ENCODE measurements around the gene MGST1. TPM values are rescaled to one million over a fixed set of nuclear protein-coding genes. Genes with fewer than 3 reads are reported as not detected.

MGST1 gene
- polyA plus RNA-seq (2013, experiment 1 of 2), result 68.5 TPM
- polyA plus RNA-seq (2013, experiment 2 of 2), result 73.4 TPM

GRCh38 chr12:16347391-16348298, at the start of gene MGST1:
TSS of gene MGST1 (plus strand) at chr12:16347645. CDS start at chr12:16354253, 6,608 bp downstream.
- no peaks in the 10 kb centered on the region for H3K9me3 ChIP-seq (ENCODE audit: control insufficient read depth, low read length)
- H3K4me1 ChIP-seq (ENCODE audit: control insufficient read depth, insufficient read depth, low read length, poor library complexity, severe bottlenecking), result peaks cover 13% of the 10 kb centered on the region
- peak within 1 kb of the TSS; percentile 32 for H3K27ac ChIP-seq (ENCODE audit: low read depth, low read length, severe bottlenecking)
- peak within 1 kb of the TSS; percentile 49 for H3K4me3 ChIP-seq (ENCODE audit: extremely low read depth, insufficient read depth, low read length, poor library complexity, severe bottlenecking)
- 1% methylated on average over 15 to 18 of the region's 31 CpGs for WGBS, 2 experiments (ENCODE audit: insufficient coverage in 2 of 2)
- H3K36me3 ChIP-seq (ENCODE audit: control insufficient read depth, insufficient read depth, low read length), result no peaks in the 10 kb centered on the region

GRCh38 chr12:16299403-16299802, 48.0 kb upstream of the MGST1 start:
- no peak overlapping the region for H3K4me3 ChIP-seq (ENCODE audit: extremely low read depth, insufficient read depth, low read length, poor library complexity, severe bottlenecking)
- WGBS, 2 experiments (ENCODE audit: insufficient coverage in 2 of 2), result 86% methylated on average over 1 of the region's 2 CpGs; no CpG with 5 or more reads in 1 of the 2 experiments
- no peaks in the 10 kb centered on the region for H3K4me1 ChIP-seq (ENCODE audit: control insufficient read depth, insufficient read depth, low read length, poor library complexity, severe bottlenecking)

GRCh38 chr12:16300122-16300521, 47.3 kb upstream of the MGST1 start:
- H3K27ac ChIP-seq (ENCODE audit: low read depth, low read length, severe bottlenecking), result peak overlapping the region; percentile 30
- whole genome bisulfite sequencing, 2 experiments (ENCODE audit: insufficient coverage in 2 of 2), result 25 to 55% methylated on average over 1 of the region's 1 CpG
- no peaks in the 10 kb centered on the region for H3K4me1 ChIP-seq (ENCODE audit: control insufficient read depth, insufficient read depth, low read length, poor library complexity, severe bottlenecking)
- no peaks in the 10 kb centered on the region for H3K9me3 ChIP-seq (ENCODE audit: control insufficient read depth, low read length)
- H3K36me3 ChIP-seq (ENCODE audit: control insufficient read depth, insufficient read depth, low read length), result no peaks in the 10 kb centered on the region
- H3K4me3 ChIP-seq (ENCODE audit: extremely low read depth, insufficient read depth, low read length, poor library complexity, severe bottlenecking), result no peak overlapping the region

More at GRCh38 chr12:16299403-16299802, 48.0 kb upstream of the MGST1 start:
- Histone ChIP-seq H3K27ac (ENCODE audit: low read depth, low read length, severe bottlenecking) (no peak overlapping the region), H3K9me3 (ENCODE audit: control insufficient read depth, low read length) (no peaks in the 10 kb centered on the region), H3K36me3 (ENCODE audit: control insufficient read depth, insufficient read depth, low read length) (no peaks in the 10 kb centered on the region)

- Histone ChIP-seq H3K4me1 (ENCODE audit: control insufficient read depth, insufficient read depth, low read length, poor library complexity, severe bottlenecking) (no peaks in the 10 kb centered on the region), H3K27ac (ENCODE audit: low read depth, low read length, severe bottlenecking) (no peak overlapping the region), H3K9me3 (ENCODE audit: control insufficient read depth, low read length) (no peaks in the 10 kb centered on the region), H3K36me3 (ENCODE audit: control insufficient read depth, insufficient read depth, low read length) (no peaks in the 10 kb centered on the region), H3K4me3 (ENCODE audit: extremely low read depth, insufficient read depth, low read length, poor library complexity, severe bottlenecking) (no peak overlapping the region)
- no CpG with 5 or more reads among the region's 7 CpGs for WGBS, 2 experiments (ENCODE audit: insufficient coverage in 2 of 2)
These were observed 46.7 kb upstream of the MGST1 start for GRCh38 chr12:16300736-16301135.

GRCh38 chr12:16303939-16304338, 43.5 kb upstream of the MGST1 start:
- H3K27ac ChIP-seq (ENCODE audit: low read depth, low read length, severe bottlenecking), result no peak overlapping the region
- H3K36me3 ChIP-seq (ENCODE audit: control insufficient read depth, insufficient read depth, low read length), result no peaks in the 10 kb centered on the region
- no peaks in the 10 kb centered on the region for H3K4me1 ChIP-seq (ENCODE audit: control insufficient read depth, insufficient read depth, low read length, poor library complexity, severe bottlenecking)
- no peak overlapping the region for H3K4me3 ChIP-seq (ENCODE audit: extremely low read depth, insufficient read depth, low read length, poor library complexity, severe bottlenecking)
- 29 to 71% methylated on average over 1 of the region's 2 CpGs for WGBS, 2 experiments (ENCODE audit: insufficient coverage in 2 of 2)
- no peaks in the 10 kb centered on the region for H3K9me3 ChIP-seq (ENCODE audit: control insufficient read depth, low read length)

- Histone ChIP-seq H3K9me3 (ENCODE audit: control insufficient read depth, low read length) (no peaks in the 10 kb centered on the region), H3K36me3 (ENCODE audit: control insufficient read depth, insufficient read depth, low read length) (no peaks in the 10 kb centered on the region), H3K27ac (ENCODE audit: low read depth, low read length, severe bottlenecking) (no peak overlapping the region), H3K4me1 (ENCODE audit: control insufficient read depth, insufficient read depth, low read length, poor library complexity, severe bottlenecking) (no peaks in the 10 kb centered on the region), H3K4me3 (ENCODE audit: extremely low read depth, insufficient read depth, low read length, poor library complexity, severe bottlenecking) (no peak overlapping the region)
- 67 to 88% methylated on average over 1 to 2 of the region's 3 CpGs for WGBS, 2 experiments (ENCODE audit: insufficient coverage in 2 of 2)
These were observed 39.5 kb upstream of the MGST1 start for GRCh38 chr12:16307856-16308475.

- Histone ChIP-seq H3K4me1 (ENCODE audit: control insufficient read depth, insufficient read depth, low read length, poor library complexity, severe bottlenecking) (no peaks in the 10 kb centered on the region), H3K27ac (ENCODE audit: low read depth, low read length, severe bottlenecking) (no peak overlapping the region), H3K4me3 (ENCODE audit: extremely low read depth, insufficient read depth, low read length, poor library complexity, severe bottlenecking) (no peak overlapping the region), H3K9me3 (ENCODE audit: control insufficient read depth, low read length) (no peaks in the 10 kb centered on the region), H3K36me3 (ENCODE audit: control insufficient read depth, insufficient read depth, low read length) (no peaks in the 10 kb centered on the region)
- 75% methylated on average over 1 of the region's 1 CpG; no CpG with 5 or more reads in 1 of the 2 experiments for WGBS, 2 experiments (ENCODE audit: insufficient coverage in 2 of 2)
These were observed 36.5 kb upstream of the MGST1 start for GRCh38 chr12:16310934-16311333.

GRCh38 chr12:16323010-16323409, 24.4 kb upstream of the MGST1 start:
- Histone ChIP-seq H3K4me3 (ENCODE audit: extremely low read depth, insufficient read depth, low read length, poor library complexity, severe bottlenecking) (no peak overlapping the region), H3K36me3 (ENCODE audit: control insufficient read depth, insufficient read depth, low read length) (no peaks in the 10 kb centered on the region), H3K9me3 (ENCODE audit: control insufficient read depth, low read length) (peaks cover 3% of the 10 kb centered on the region), H3K27ac (ENCODE audit: low read depth, low read length, severe bottlenecking) (no peak overlapping the region), H3K4me1 (ENCODE audit: control insufficient read depth, insufficient read depth, low read length, poor library complexity, severe bottlenecking) (no peaks in the 10 kb centered on the region)
- WGBS, 2 experiments (ENCODE audit: insufficient coverage in 2 of 2), result 83 to 100% methylated on average over 1 of the region's 1 CpG

GRCh38 chr12:16323638-16324037, 23.8 kb upstream of the MGST1 start:
- WGBS, 2 experiments (ENCODE audit: insufficient coverage in 2 of 2), result no CpG with 5 or more reads among the region's 2 CpGs
- Histone ChIP-seq H3K36me3 (ENCODE audit: control insufficient read depth, insufficient read depth, low read length) (no peaks in the 10 kb centered on the region), H3K4me3 (ENCODE audit: extremely low read depth, insufficient read depth, low read length, poor library complexity, severe bottlenecking) (no peak overlapping the region)

GRCh38 chr12:16324272-16324671, 23.2 kb upstream of the MGST1 start:
- Histone ChIP-seq H3K9me3 (ENCODE audit: control insufficient read depth, low read length) (peaks cover 5% of the 10 kb centered on the region), H3K36me3 (ENCODE audit: control insufficient read depth, insufficient read depth, low read length) (no peaks in the 10 kb centered on the region), H3K4me1 (ENCODE audit: control insufficient read depth, insufficient read depth, low read length, poor library complexity, severe bottlenecking) (no peaks in the 10 kb centered on the region), H3K4me3 (ENCODE audit: extremely low read depth, insufficient read depth, low read length, poor library complexity, severe bottlenecking) (no peak overlapping the region), H3K27ac (ENCODE audit: low read depth, low read length, severe bottlenecking) (no peak overlapping the region)
- WGBS, 2 experiments (ENCODE audit: insufficient coverage in 2 of 2), result 77 to 88% methylated on average over 2 of the region's 5 CpGs

More at GRCh38 chr12:16323638-16324037, 23.8 kb upstream of the MGST1 start:
- H3K9me3 ChIP-seq (ENCODE audit: control insufficient read depth, low read length), result peaks cover 5% of the 10 kb centered on the region
- H3K27ac ChIP-seq (ENCODE audit: low read depth, low read length, severe bottlenecking), result no peak overlapping the region
- no peaks in the 10 kb centered on the region for H3K4me1 ChIP-seq (ENCODE audit: control insufficient read depth, insufficient read depth, low read length, poor library complexity, severe bottlenecking)
